Measurements from ENCODE around the gene TYROBP. TPM values are rescaled to one million over a fixed set of nuclear protein-coding genes. Genes with fewer than 3 reads are reported as not detected.

The TYROBP gene
- total and polyA plus RNA-seq, 10 donors, result 281 to 747 (median 383) TPM

- intact Hi-C loops (cut with DNase I; ENCODE audit: low total_unique reads), result no loop called here
- H3K9me3 ChIP-seq, result no peaks in the 10 kb centered on the region
- no peak for DNase-seq
- no peak overlapping the region for H3K27ac ChIP-seq
- WGBS, 5 donors, result 90 to 100% (median 94%) methylated on average over 3 of the region's 3 CpGs; no CpG with 5 or more reads in 1 of the 5 donors
- no peak overlapping the region for H3K4me3 ChIP-seq
- peaks cover 0 to 6% (median 0%) of the 10 kb centered on the region in 7 donors for H3K27me3 ChIP-seq (replicated peaks in 1 of 7)
- peaks cover 0 to 27% (median 13%) of the 10 kb centered on the region in 6 donors for H3K4me1 ChIP-seq
- TF ChIP-seq POLR2AphosphoS5 (IDR thresholded peaks at IDR 0.05), result no peak
- no peak for TF ChIP-seq POLR2A (IDR thresholded peaks at IDR 0.05)
- TF ChIP-seq CTCF (IDR thresholded peaks at IDR 0.05 in 8 of 11, conservative IDR thresholded peaks at IDR 0.05 in 3 of 11), result no peak
- H3K36me3 ChIP-seq, result peaks cover 0 to 64% (median 21%) of the 10 kb centered on the region in 6 donors
These were observed 34.1 kb upstream of the TYROBP start for GRCh38 chr19:35942235-35942634.

GRCh38 chr19:35940839-35941238 lies 32.7 kb upstream of the TYROBP start:
- TF ChIP-seq CTCF (IDR thresholded peaks at IDR 0.05 in 8 of 11, conservative IDR thresholded peaks at IDR 0.05 in 3 of 11) (no peak), POLR2A (IDR thresholded peaks at IDR 0.05) (no peak), POLR2AphosphoS5 (IDR thresholded peaks at IDR 0.05) (no peak)
- H3K9me3 ChIP-seq, result no peaks in the 10 kb centered on the region
- WGBS, 5 donors, result 67 to 91% (median 75%) methylated on average over 4 of the region's 4 CpGs
- H3K36me3 ChIP-seq, result peaks cover 0 to 64% (median 21%) of the 10 kb centered on the region in 6 donors
- no peak for DNase-seq
- peaks cover 0 to 20% (median 0%) of the 10 kb centered on the region in 7 donors for H3K27me3 ChIP-seq (replicated peaks in 1 of 7)
- H3K4me1 ChIP-seq, result peaks cover under 1 to 36% (median 21%) of the 10 kb centered on the region in 6 donors
- intact Hi-C loops (cut with DNase I; ENCODE audit: low total_unique reads), result no loop called here
- no peak overlapping the region for H3K4me3 ChIP-seq
- H3K27ac ChIP-seq, result no peak overlapping the region

- no peaks in the 10 kb centered on the region for H3K9me3 ChIP-seq
- H3K4me3 ChIP-seq, result no peak overlapping the region
- H3K27ac ChIP-seq, result no peak overlapping the region
- no peak for DNase-seq
- TF ChIP-seq CTCF (IDR thresholded peaks at IDR 0.05 in 8 of 11, conservative IDR thresholded peaks at IDR 0.05 in 3 of 11) (no peak), POLR2A (IDR thresholded peaks at IDR 0.05) (no peak), POLR2AphosphoS5 (IDR thresholded peaks at IDR 0.05) (no peak)
- intact Hi-C loops (cut with DNase I; ENCODE audit: low total_unique reads), result no loop called here
- peaks cover 0 to 26% (median 0%) of the 10 kb centered on the region in 7 donors for H3K27me3 ChIP-seq (replicated peaks in 1 of 7)
- 93 to 96% (median 95%) methylated on average over 32 to 51 of the region's 51 CpGs for WGBS, 5 donors
- peaks cover 0 to 64% (median 21%) of the 10 kb centered on the region in 6 donors for H3K36me3 ChIP-seq
- H3K4me1 ChIP-seq, result peaks cover 6 to 42% (median 27%) of the 10 kb centered on the region in 6 donors
These were observed 32.1 kb upstream of the TYROBP start for GRCh38 chr19:35940078-35940775.

GRCh38 chr19:35939307-35940077 lies 31.4 kb upstream of the TYROBP start:
- no peaks in the 10 kb centered on the region for H3K9me3 ChIP-seq
- intact Hi-C loops (cut with DNase I; ENCODE audit: low total_unique reads), result no loop called here
- TF ChIP-seq POLR2AphosphoS5 (IDR thresholded peaks at IDR 0.05) (no peak), CTCF (IDR thresholded peaks at IDR 0.05 in 8 of 11, conservative IDR thresholded peaks at IDR 0.05 in 3 of 11) (no peak), POLR2A (IDR thresholded peaks at IDR 0.05) (no peak)
- peaks cover 0 to 56% (median 19%) of the 10 kb centered on the region in 6 donors for H3K36me3 ChIP-seq
- no peak overlapping the region for H3K4me3 ChIP-seq
- peaks cover 0 to 30% (median 0%) of the 10 kb centered on the region in 7 donors for H3K27me3 ChIP-seq (replicated peaks in 1 of 7)
- peaks cover 9 to 46% (median 29%) of the 10 kb centered on the region in 6 donors for H3K4me1 ChIP-seq
- DNase-seq, result no peak
- 91 to 97% (median 94%) methylated on average over 15 to 55 of the region's 55 CpGs for WGBS, 5 donors
- H3K27ac ChIP-seq, result no peak overlapping the region

Data from spleen (tissue), 11 donors.